IMR-90 (cell line): ENCODE results near the gene BRD3.

Source experiments
- BHLHE40 ChIP-seq: fragments of 150-350 bp; IDR thresholded peaks from 2 replicates; pipeline ENCODE4 v1.6.1; 2016; ENCODE audit warnings: mild to moderate bottlenecking, low read depth, low read length
- CEBPB ChIP-seq: IDR thresholded peaks from 2 replicates; pipeline ENCODE4 v1.6.1; 2012; ENCODE audit warnings: low read depth, low read length, improper control_type of control experiment
- CHD1 ChIP-seq: IDR thresholded peaks from 2 replicates; pipeline ENCODE4 v1.6.1; 2012; ENCODE audit warnings: low read depth, low read length, improper control_type of control experiment
- CTCF ChIP-seq: conservative IDR thresholded peaks from 2 replicates; pipeline ENCODE4 v1.5.1; 2012; ENCODE audit warnings: mild to moderate bottlenecking, low read depth, low read length, improper control_type of control experiment
- FOS ChIP-seq: fragments of 150-350 bp; IDR thresholded peaks from 2 replicates; pipeline ENCODE4 v1.6.1; 2016; ENCODE audit warnings: low read depth, low read length
- NFE2L2 ChIP-seq: fragments of 150-350 bp; IDR thresholded peaks from 2 replicates; pipeline ENCODE4 v1.6.1; 2016; ENCODE audit warnings: low read depth, mild to moderate bottlenecking, low read length
- POLR2A ChIP-seq: IDR thresholded peaks from 2 replicates; pipeline ENCODE4 v1.6.1; 2012; ENCODE audit warnings: mild to moderate bottlenecking, low read depth, low read length
- RAD21 ChIP-seq: IDR thresholded peaks from 2 replicates; pipeline ENCODE4 v1.6.1; 2012; ENCODE audit warnings: low read length, improper control_type of control experiment
- RCOR1 ChIP-seq: IDR thresholded peaks from 2 replicates; pipeline ENCODE4 v1.6.1; 2012; ENCODE audit warnings: mild to moderate bottlenecking, low read length, improper control_type of control experiment; ENCODE audit not compliant: insufficient replicate concordance
- RFX5 ChIP-seq: IDR thresholded peaks from 2 replicates; pipeline ENCODE4 v1.8.0; 2012; ENCODE audit warnings: low read depth, mild to moderate bottlenecking, low read length, moderate library complexity
- SMC3 ChIP-seq: fragments of 150-350 bp; IDR thresholded peaks from 2 replicates; pipeline ENCODE4 v1.6.1; 2016; ENCODE audit warnings: low read depth, mild to moderate bottlenecking, antibody characterized with exemption, low read length, moderate library complexity

DNA sequence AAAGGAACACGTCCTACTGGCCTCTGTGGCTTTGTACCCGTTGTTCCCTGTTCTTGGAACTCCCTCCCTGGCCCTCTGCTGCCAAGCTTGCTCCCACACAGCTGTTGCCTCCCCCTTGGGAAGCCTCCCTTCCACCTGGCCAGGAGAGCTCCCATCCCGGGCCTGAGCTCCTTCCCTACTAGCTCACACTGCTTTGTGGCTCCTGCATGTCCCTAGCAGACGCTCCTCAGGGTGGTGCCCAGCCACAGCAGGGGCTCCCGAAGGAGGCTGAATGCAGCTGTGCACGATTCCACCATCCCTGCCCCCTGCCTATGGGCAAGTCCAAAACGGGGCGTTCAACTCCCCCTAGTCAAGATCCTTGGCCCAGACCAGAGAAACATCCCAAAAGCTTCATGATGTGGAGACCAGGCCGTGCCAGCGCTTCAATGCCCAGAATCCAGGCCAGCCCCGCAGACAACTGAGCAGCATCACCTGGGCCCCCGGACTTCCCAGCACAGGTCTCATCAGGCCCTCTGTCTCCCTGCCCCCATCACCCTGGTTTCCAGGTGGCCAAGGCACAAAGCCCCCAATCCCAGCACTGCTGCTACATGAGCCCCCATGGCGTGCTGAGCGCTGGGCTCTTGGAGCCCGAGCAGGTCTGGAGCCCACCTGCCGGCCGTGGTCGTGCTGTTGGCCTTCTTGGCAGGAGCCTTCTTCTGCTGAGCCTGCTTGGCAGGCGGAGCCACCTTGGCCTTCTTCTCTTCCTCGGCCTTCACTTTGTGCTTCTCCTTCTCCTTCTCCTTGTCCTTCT lies 28.2 kb downstream of the BRD3 start:
- no peak for TF ChIP-seq CTCF
- no peak for TF ChIP-seq CEBPB
- no peak for TF ChIP-seq CHD1
- TF ChIP-seq POLR2A, result no peak
- no peak for TF ChIP-seq RCOR1
- TF ChIP-seq RAD21, result no peak
- no peak for TF ChIP-seq FOS
- TF ChIP-seq BHLHE40, result no peak
- TF ChIP-seq SMC3, result no peak
- TF ChIP-seq RFX5, result no peak
- no peak for TF ChIP-seq NFE2L2
